H1 (cell line): ENCODE data around the gene AGGF1. TPM values are rescaled to one million over a fixed set of nuclear protein-coding genes. Genes with fewer than 3 reads are reported as not detected.

ENCODE experiments used
- POLR2A ChIP-seq, 2 experiments: IDR thresholded peaks; 1 replicate in 1 of 2; 2 replicates in 1 of 2; pipeline ENCODE4 v1.6.1; 2011; ENCODE audit warnings: low read depth in 2 of 2, low read length in 2 of 2, mild to moderate bottlenecking in 2 of 2; ENCODE audit errors: control extremely low read depth in 1 of 2
- polyA plus RNA-seq, 7 experiments: library from polyadenylated mRNA; depleted of rRNA in 3 of 7; stranded (reverse) in 5 of 7; unstranded in 2 of 7; fragments of >200 nt in 5 of 7; fragments of 200-250 nt in 2 of 7; gene quantifications; 1 replicate in 5 of 7; 2 replicates in 1 of 7; 4 replicates in 1 of 7; pipeline versions ENCODE4 v1.2.1 to v1.2.3, GENCODE V29; 2011 to 2013; ENCODE audit warnings: missing spikeins in 2 of 7, mixed read lengths in 2 of 7
- total RNA-seq: library from RNA; stranded (reverse); fragmentation: NEBNext Ultra II Directional; extraction: Animal tissue kit (Norgen Biotek cat#: 25700); gene quantifications from 2 replicates; pipeline ENCODE4 v1.2.1, GENCODE V29; 2021

The AGGF1 gene
- total and polyA plus RNA-seq, 2 of the 8 experiments (the other 6 are each of a cell fraction or from before 2014, with no cell fraction given), result 7.3 to 19.0 TPM

DNA sequence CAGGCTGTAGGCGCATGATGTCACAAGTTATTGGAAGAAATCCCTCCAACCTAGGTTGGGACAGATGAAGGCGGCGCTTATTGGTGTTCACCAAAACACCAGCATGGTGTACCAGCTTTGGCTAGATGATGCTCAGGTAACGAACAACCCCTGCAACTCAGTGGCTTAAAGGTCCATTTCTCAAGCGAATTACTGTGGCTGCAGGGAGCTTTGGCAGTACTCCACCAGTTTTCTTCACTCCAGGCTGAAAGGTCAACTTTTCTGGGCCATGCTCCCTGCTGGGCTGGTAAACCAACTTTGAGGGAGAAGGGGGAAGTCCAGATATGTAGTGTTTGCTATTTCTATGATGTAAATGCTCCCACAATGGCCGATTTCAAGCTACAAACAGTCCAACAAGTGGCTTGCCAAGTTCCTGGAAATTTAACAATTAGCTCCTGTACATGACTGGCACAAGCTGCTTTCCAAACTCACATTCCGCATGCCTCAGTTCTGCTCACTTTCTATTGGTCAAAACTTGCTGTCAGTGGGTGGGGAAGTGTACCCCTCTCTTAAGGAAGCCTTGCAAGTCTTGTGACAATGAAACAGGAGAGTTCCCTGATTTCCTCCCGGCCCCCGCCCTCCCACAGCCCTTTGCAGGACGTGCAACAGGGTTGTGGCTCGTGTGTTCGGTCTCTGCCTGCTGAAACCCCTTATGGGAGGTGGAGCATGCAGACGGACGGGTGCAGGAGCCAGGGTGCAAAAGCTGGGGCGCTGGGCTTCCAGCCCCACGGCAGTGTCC, 57.5 kb downstream of the AGGF1 start (continued):
- TF ChIP-seq POLR2A (IDR thresholded peaks at IDR 0.05; ENCODE audit: control extremely low read depth in 1 of 2, low read depth in 2 of 2, low read length in 2 of 2), result peak in 1 of 2 experiments; percentile 59; a peak in 1 of 3 replicates
- TF ChIP-seq, all 59 proteins: peak for 3
